ENCODE data around the gene ATXN1.

ATXN1 gene

DNA sequence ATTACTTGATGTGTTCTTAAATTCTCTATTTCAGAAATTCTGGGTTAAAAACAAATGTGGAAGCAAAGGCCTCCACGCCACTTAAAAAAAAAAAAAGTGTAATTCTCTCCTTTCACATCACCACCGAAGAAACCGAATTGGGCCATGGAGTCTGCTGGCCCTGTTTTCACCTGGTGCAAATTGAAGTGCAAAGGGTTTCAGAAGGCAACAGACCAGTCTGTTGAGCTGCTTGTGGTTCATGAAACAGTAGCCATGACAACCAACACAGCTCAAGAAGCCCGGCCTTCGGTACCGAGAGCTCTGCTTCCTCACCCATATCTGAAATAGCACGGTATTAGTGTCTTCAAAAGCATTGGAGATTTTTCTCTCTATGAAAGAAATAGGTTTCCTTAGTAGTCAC is 459.7 kb downstream of the ATXN1 start:
- no peaks in the 10 kb centered on the region for H3K27me3 ChIP-seq (ENCODE audit: insufficient read depth, low read depth)
- H3K4me3 ChIP-seq (IDR thresholded peaks at IDR 0.05; ENCODE audit: insufficient read depth, low read depth, low read length) = no peak overlapping the region
- TF ChIP-seq, protein P1, sequence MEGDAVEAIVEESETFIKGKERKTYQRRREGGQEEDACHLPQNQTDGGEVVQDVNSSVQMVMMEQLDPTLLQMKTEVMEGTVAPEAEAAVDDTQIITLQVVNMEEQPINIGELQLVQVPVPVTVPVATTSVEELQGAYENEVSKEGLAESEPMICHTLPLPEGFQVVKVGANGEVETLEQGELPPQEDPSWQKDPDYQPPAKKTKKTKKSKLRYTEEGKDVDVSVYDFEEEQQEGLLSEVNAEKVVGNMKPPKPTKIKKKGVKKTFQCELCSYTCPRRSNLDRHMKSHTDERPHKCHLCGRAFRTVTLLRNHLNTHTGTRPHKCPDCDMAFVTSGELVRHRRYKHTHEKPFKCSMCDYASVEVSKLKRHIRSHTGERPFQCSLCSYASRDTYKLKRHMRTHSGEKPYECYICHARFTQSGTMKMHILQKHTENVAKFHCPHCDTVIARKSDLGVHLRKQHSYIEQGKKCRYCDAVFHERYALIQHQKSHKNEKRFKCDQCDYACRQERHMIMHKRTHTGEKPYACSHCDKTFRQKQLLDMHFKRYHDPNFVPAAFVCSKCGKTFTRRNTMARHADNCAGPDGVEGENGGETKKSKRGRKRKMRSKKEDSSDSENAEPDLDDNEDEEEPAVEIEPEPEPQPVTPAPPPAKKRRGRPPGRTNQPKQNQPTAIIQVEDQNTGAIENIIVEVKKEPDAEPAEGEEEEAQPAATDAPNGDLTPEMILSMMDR (conservative IDR thresholded peaks at IDR 0.05; ENCODE audit: low read depth, low read length) = no peak
- peak overlapping the region; percentile 19 for H3K4me2 ChIP-seq
- no peaks in the 10 kb centered on the region for H3K79me2 ChIP-seq (ENCODE audit: insufficient read depth, low read depth)
- peak overlapping the region; percentile 26; the same call in 1 of the 2 replicates for H3K27ac ChIP-seq
- no peaks in the 10 kb centered on the region for H3K36me3 ChIP-seq (ENCODE audit: insufficient read depth)
- no peaks in the 10 kb centered on the region for H4K20me1 ChIP-seq (ENCODE audit: insufficient read depth)
- H3K9ac ChIP-seq = no peak overlapping the region
- H3K4me1 ChIP-seq (ENCODE audit: low read depth, poor library complexity, severe bottlenecking) = peaks cover 22% of the 10 kb centered on the region
- H2AFZ ChIP-seq (ENCODE audit: low read depth) = no peak overlapping the region

DNA sequence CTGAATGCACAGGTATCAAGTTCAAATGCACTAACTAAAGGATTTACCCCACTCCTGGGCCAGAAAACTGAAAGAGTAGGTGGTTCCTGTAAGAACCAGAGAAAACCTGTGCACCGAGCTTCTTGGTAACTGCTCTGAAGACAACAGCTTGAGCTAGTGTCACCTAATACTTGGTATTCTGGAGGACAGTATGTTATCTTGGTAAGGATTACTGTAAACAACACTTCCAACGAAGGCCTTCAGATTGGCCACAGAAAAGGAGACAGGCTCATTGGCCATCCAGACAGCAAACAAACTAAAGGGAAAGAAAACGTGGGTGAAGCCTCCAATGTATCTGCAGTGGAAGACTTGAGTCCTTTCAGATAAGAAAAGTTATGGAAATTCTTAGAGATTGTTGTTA is 461.4 kb downstream of the ATXN1 start:
- H3K4me1 ChIP-seq (ENCODE audit: low read depth, poor library complexity, severe bottlenecking) = peaks cover 22% of the 10 kb centered on the region
- TF ChIP-seq, protein P1 (conservative IDR thresholded peaks at IDR 0.05; ENCODE audit: low read depth, low read length) = no peak
- H3K36me3 ChIP-seq (ENCODE audit: insufficient read depth) = no peaks in the 10 kb centered on the region
- no peaks in the 10 kb centered on the region for H3K79me2 ChIP-seq (ENCODE audit: insufficient read depth, low read depth)
- H3K9ac ChIP-seq = no peak overlapping the region
- H3K4me3 ChIP-seq (IDR thresholded peaks at IDR 0.05; ENCODE audit: insufficient read depth, low read depth, low read length) = no peak overlapping the region
- H3K27me3 ChIP-seq (ENCODE audit: insufficient read depth, low read depth) = no peaks in the 10 kb centered on the region
- no peaks in the 10 kb centered on the region for H4K20me1 ChIP-seq (ENCODE audit: insufficient read depth)
- no peak overlapping the region for H2AFZ ChIP-seq (ENCODE audit: low read depth)
- no peak overlapping the region for H3K4me2 ChIP-seq
- no peak overlapping the region for H3K27ac ChIP-seq

DNA sequence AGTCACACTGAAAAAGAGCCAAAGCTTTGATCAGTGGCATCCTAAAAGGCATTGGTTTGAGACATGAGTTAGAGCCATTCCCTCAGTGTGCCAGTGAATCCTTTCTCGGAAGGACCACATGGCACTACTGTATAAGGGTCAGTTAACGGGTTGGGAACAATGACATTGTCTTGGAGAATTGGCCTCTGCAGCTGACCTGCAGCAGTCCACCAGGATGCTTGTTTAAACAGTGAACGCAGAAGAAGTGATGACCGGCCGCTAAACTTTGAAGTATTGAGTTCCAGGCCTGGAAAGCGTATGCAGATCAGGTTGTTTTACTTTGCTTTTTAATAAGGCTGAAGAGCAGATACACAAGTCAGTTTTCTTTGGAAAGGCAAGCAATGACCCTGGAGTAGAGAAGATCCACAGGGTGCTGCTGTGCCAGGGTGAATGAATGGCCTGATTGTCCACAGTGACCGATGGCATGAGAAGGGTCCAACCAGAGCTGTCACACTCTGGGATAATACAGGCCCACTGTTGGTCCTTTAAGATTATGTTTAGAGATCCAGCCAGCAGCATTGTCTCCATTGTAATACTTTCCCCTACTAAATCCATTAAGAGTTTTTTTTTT is 465.1 kb downstream of the ATXN1 start:
- Histone ChIP-seq H3K9ac (no peak overlapping the region), H3K27ac (no peak overlapping the region), H3K79me2 (ENCODE audit: insufficient read depth, low read depth) (no peaks in the 10 kb centered on the region), H2AFZ (ENCODE audit: low read depth) (no peak overlapping the region), H3K4me1 (ENCODE audit: low read depth, poor library complexity, severe bottlenecking) (peaks cover 7% of the 10 kb centered on the region), H3K36me3 (ENCODE audit: insufficient read depth) (no peaks in the 10 kb centered on the region), H3K4me3 (IDR thresholded peaks at IDR 0.05; ENCODE audit: insufficient read depth, low read depth, low read length) (no peak overlapping the region), H3K4me2 (no peak overlapping the region), H4K20me1 (ENCODE audit: insufficient read depth) (no peaks in the 10 kb centered on the region), H3K27me3 (ENCODE audit: insufficient read depth, low read depth) (no peaks in the 10 kb centered on the region)
- TF ChIP-seq, protein P1 (conservative IDR thresholded peaks at IDR 0.05; ENCODE audit: low read depth, low read length) = no peak

DNA sequence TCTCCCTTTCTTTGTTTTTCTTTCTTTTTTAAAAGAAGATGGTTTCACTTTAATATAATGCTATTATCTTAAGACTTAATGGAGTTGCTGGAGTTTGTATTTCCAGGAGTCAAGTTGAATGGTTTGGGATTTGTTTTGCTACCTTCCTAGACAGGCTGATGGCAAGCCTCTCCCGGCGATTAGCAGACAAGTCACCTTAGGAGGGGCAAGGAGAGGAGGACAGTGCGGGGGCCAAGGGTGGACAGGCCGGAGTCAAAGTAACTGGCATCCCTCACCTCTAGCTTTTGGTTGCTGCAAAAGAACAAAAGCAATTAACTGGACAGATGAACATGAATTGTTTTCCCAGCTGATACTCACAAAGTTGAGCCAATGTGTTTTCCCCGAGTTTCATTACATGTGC is 465.8 kb downstream of the ATXN1 start:
- Histone ChIP-seq H3K27me3 (ENCODE audit: insufficient read depth, low read depth) (no peaks in the 10 kb centered on the region), H3K9ac (no peak overlapping the region), H4K20me1 (ENCODE audit: insufficient read depth) (no peaks in the 10 kb centered on the region), H3K79me2 (ENCODE audit: insufficient read depth, low read depth) (no peaks in the 10 kb centered on the region), H3K36me3 (ENCODE audit: insufficient read depth) (no peaks in the 10 kb centered on the region), H3K27ac (no peak overlapping the region), H3K4me1 (ENCODE audit: low read depth, poor library complexity, severe bottlenecking) (peaks cover under 1% of the 10 kb centered on the region), H2AFZ (ENCODE audit: low read depth) (no peak overlapping the region), H3K4me2 (no peak overlapping the region), H3K4me3 (IDR thresholded peaks at IDR 0.05; ENCODE audit: insufficient read depth, low read depth, low read length) (no peak overlapping the region)
- TF ChIP-seq, protein P1 (conservative IDR thresholded peaks at IDR 0.05; ENCODE audit: low read depth, low read length) = no peak

All from KMS-11 (cell line).